Activated CD4-positive, CD25-positive, alpha-beta regulatory T cell treated with anti-CD3 and anti-CD28 coated beads, Interleukin-2, amount 50 U/mL, for 72 hours (primary cell): ENCODE results near the gene MGAT3.
A peak's percentile ranks its signal among the peaks of the same experiment; 100 is the strongest.
"Not testable (repeated sequence)": the region's sequence is repeated elsewhere in the genome, so short reads cannot be mapped to it uniquely, and the experiment has no call there.

Experiments used
- DNase-seq: peaks from one replicate; pipeline ENCODE4 v3.0.0; 2021

Gene MGAT3

DNA sequence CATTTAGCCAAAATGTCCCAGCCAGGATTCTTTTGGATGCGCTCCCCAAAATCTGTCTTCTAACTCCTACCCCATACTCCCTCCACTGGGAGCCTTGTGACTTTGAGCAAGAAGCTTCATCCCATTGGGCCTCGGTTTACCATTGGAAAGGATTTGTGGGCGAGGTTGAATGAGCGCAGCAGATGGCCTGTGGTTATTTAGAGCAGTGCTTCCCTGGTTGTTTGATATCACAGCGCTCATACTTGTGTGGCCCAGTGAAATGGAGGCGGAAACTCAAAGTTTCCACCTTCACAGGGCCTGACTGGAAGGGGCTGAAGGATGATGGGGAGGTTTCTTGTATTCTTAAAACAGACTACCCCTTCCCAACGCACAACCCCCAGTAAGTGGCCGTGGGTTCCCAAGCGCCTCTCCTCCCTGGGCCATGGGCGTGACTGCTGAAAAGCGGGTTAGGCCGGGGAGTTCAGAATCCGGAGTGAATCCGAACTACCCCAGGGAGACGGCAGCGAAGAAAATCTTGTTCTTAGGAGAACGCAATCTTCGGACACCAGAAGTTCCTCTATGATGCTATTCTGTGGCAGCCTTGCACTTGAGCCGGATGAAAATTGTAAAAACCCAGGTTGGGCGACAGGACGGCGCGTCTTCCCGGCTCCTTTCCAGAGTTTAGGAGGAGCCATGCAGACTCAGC lies 62.3 kb downstream of the MGAT3 start:
- DNase-seq: peak; percentile 44

DNA sequence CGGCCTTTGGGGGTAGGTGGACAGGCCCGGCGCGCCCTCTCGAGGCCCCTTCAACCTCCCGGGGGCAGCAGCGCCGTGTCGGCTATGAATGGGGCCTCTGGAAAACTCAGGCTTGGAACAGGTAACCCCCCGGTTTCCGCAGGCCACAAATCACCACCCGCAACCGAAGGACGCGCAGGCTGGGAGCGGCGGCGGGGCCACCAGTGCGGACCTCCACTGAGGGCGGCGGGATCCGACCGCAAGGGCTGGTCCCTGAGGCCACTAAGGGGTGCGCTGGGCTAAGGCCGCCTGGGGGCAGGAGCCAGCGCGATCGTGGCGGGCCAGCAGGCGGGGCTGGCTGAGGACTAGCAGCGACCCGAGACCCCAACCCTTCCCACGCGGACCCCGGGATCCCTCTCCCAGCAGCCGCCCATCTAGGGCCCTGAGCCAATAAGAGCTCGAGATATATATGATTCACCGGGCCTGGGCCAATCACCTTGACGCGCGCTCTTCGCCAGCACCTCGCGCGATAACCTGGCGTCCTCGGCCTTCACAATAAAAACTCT lies 62.9 kb downstream of the MGAT3 start:
- peak; percentile 93 for DNase-seq

DNA sequence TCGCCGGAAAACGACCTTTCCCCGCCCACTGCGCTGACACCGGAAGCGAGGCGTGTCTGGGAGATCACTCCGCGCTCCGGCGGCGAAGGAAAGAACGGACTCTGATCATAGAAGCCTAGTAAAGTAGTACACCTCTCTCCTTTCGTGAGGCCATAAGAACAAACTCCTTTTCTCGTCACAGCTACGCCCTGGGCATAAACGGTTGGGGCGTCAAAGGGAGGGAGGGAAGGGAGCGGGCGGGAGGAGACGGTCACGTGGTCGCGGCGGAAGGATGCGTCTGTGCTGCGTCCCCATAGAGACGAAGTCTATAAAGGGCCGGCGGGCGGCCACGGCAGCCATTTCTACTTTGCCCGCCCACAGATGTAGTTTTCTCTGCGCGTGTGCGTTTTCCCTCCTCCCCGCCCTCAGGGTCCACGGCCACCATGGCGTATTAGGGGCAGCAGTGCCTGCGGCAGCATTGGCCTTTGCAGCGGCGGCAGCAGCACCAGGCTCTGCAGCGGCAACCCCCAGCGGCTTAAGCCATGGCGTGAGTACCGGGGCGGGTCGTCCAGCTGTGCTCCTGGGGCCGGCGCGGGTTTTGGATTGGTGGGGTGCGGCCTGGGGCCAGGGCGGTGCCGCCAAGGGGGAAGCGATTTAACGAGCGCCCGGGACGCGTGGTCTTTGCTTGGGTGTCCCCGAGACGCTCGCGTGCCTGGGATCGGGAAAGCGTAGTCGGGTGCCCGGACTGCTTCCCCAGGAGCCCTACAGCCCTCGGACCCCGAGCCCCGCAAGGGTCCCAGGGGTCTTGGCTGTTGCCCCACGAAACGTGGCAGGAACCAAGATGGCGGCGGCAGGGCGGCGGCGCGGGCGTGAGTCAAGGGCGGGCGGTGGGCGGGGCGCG lies 63.7 kb downstream of the MGAT3 start, which contains the start of gene ATF4:
ATF4 (plus strand) TSS at position 337 of the 880 bp plus-strand sequence. CDS start 884 bp downstream, outside the sequence.
- DNase-seq: peak; percentile 91

DNA sequence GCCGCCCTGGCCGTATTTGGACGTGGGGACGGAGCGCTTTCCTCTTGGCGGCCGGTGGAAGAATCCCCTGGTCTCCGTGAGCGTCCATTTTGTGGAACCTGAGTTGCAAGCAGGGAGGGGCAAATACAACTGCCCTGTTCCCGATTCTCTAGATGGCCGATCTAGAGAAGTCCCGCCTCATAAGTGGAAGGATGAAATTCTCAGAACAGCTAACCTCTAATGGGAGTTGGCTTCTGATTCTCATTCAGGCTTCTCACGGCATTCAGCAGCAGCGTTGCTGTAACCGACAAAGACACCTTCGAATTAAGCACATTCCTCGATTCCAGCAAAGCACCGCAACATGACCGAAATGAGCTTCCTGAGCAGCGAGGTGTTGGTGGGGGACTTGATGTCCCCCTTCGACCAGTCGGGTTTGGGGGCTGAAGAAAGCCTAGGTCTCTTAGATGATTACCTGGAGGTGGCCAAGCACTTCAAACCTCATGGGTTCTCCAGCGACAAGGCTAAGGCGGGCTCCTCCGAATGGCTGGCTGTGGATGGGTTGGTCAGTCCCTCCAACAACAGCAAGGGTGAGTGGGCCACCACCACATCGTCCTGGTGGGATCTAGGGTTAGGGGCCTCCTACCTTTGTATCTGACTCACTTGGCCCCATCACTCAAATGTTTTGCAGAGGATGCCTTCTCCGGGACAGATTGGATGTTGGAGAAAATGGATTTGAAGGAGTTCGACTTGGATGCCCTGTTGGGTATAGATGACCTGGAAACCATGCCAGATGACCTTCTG lies 64.5 kb downstream of the MGAT3 start:
- not testable (repeated sequence) for DNase-seq

GRCh38 chr22:39522091-39522490 lies 65.3 kb downstream of the MGAT3 start:
- not testable (repeated sequence) for DNase-seq

- peak; percentile 50 for DNase-seq
These were observed 65.9 kb downstream of the MGAT3 start for GRCh38 chr22:39522567-39523300.

GRCh38 chr22:39524089-39524752 lies 67.4 kb downstream of the MGAT3 start:
- DNase-seq: no peak

- DNase-seq: no peak
These were observed 68.2 kb downstream of the MGAT3 start for GRCh38 chr22:39524753-39525657.

GRCh38 chr22:39525658-39525975 lies 68.8 kb downstream of the MGAT3 start:
- DNase-seq: no peak

GRCh38 chr22:39526736-39527171 lies 69.9 kb downstream of the MGAT3 start:
- no peak for DNase-seq

GRCh38 chr22:39527481-39527961 lies 70.7 kb downstream of the MGAT3 start:
- no peak for DNase-seq

- DNase-seq: no peak
These were observed 71.4 kb downstream of the MGAT3 start for GRCh38 chr22:39528080-39528661.

DNA sequence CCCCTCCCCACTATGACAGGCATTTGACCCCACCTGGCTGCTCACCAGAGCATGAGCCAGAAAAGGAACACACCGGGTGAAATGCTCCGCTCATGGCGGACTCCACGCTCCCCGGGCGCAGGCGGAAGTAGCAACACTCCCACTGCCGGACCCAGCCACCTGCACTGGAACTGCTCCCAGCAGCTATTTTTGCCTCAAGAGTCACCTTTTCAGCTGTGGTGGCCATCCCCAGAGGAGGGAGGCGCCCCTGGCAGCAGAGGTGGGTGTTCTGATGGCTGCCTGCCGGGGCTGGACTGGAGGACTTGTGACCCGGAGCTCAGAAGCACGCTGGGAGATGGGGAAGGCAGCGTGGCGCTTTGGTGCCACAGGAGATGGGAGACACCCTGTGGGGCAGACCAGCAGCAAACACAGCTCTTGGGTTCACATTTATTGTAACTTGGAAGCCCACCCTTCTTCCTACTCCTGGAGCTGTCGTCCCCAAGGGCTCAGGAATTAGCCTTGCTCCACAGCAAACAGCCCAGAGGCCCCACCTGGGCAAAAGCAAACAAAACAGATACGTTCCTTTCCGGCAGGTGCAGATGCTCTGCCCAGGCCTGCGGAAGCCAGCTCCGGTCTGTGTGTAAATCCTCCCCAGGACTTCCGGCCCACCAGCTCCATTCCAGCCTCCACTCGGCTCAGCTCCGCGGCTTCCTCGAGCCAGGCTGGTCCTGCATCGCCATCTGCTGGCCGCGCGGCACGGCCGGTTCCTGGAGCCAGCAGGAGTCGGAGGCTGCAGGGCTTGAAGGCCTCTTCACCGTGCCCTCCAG lies 72.1 kb downstream of the MGAT3 start:
- peak; percentile 86 for DNase-seq

- no peak for DNase-seq
These were observed 72.7 kb downstream of the MGAT3 start for GRCh38 chr22:39529487-39529851.

DNA sequence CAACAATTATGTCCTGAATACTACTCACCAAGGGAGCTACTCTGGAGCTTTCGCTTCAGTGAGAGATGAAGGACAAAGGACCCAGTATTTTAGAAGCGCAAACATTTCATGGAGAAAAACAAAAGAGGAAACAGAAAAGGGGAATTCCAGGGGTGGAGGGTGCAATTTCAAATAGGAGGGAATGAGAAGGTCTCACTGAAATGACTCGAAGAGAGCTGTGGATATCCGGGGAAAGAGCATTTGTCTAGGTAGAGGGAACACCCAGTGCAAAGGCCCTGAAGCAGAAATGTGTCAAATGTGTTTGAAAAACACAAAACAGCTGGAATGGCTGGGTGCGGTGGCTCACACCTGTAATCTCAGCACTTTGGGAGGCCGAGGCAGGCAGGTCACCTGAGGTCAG lies 73.3 kb downstream of the MGAT3 start:
- no peak for DNase-seq

DNA sequence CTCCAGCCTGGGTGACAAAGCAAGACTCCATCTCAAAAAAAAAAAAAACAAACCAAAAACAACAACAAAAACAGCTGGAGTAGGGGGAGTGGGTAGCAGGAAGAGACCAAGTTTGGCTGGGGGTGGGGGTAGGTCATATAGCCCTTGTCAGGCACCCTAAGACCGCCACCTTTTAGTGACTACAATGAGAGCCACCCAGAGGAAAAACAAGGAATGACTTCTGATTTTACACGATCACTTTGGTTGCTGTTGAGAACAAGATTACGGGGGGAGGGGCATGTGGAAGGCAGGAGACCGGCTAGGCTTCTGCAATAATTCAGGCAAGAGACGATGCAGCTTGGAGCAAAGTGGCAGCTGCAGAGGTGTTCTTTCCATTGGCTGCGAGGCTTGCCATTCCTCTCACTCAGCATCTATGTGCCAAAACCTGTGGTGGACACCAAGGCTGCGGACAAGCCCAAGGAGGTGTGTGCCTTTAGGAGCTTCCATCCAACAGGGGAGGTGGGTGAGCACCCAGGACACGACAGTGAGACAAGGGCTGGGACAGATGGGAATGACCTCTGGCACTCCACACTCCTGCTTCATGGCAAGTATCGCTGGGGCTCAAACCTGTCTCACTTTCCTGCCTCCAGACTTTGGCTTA lies 74.0 kb downstream of the MGAT3 start:
- DNase-seq: no peak

- DNase-seq: peak; percentile 98
These were observed 75.6 kb downstream of the MGAT3 start, which contains the start of gene RPS19BP1 for GRCh38 chr22:39532215-39533073. Gene RPS19BP1 (minus strand): TSS chr22:39532748. CDS start chr22:39532738, 10 bp downstream.

- no peak for DNase-seq
These were observed 77.3 kb downstream of the MGAT3 start for GRCh38 chr22:39534092-39534506.
